PC-3 (cell line): ENCODE measurements around the gene IL1RAP.

Source experiments
- CTCF ChIP-seq: fragments of 300-600 bp; sonication (generic); conservative IDR thresholded peaks from 2 replicates; pipeline ENCODE4 v1.5.1; 2017; ENCODE audit warnings: antibody characterized with exemption, low read depth, mild to moderate bottlenecking, low read length
- EZH2 ChIP-seq: fragments of 300-600 bp; sonication (generic); IDR thresholded peaks from one replicate; pipeline ENCODE4 v1.6.1; 2017; ENCODE audit warnings: antibody characterized with exemption, mild to moderate bottlenecking, low read length; ENCODE audit not compliant: unreplicated experiment

DNA sequence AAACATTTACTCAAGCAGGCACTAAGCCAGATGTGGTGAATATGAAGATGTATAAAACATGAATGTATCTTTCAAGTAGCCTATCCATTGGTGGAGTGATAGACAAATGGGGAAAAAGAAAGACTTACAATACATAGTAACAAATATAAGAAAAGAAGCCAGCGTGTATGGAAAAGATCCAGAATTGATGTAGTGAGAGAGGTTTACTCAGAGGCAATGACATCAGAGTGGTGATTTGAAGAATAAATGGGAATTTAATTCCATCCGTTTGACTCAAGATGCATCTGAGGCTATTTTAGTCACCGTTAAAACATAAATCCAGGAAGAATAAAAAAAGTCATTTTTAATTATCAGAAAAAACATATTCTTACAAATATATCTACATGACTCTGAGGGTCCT is 162.6 kb downstream of the IL1RAP start:
- TF ChIP-seq CTCF (no peak), EZH2 (no peak)
